Small intestine (tissue), 7 donors: ENCODE data around the gene DUSP9. TPM values are rescaled to one million over a fixed set of nuclear protein-coding genes. Genes with fewer than 3 reads are reported as not detected.
A peak's percentile ranks its signal among the peaks of the same experiment; 100 is the strongest.

Source experiments
- DNase-seq, 2 donors: peaks; one replicate each; pipeline versions ENCODE4 v3.0.0 to v3.0.0-alpha.2; 2013
- FAIRE-seq: peaks from 2 replicates; lab custom pipeline; 2012; peaks lifted over from hg19 to GRCh38; lab: Jason Lieb, UNC
- H3K27ac ChIP-seq, 3 donors: one replicate each; pipeline ENCODE4 v1.5.1; 2013; ENCODE audit warnings: low read length in 2 of 3, mild to moderate bottlenecking in 2 of 3, control low read depth in 1 of 3, inconsistent platforms in 1 of 3, low read depth in 1 of 3, moderate library complexity in 1 of 3
- H3K27me3 ChIP-seq, 3 donors: one replicate each; pipeline ENCODE4 v1.6.1; 2013; ENCODE audit warnings: low read length in 3 of 3, inconsistent platforms in 1 of 3; ENCODE audit not compliant: control insufficient read depth in 3 of 3, insufficient read depth in 3 of 3
- H3K36me3 ChIP-seq, 3 donors: one replicate each; pipeline ENCODE4 v1.6.1; 2013; ENCODE audit warnings: low read length in 3 of 3, inconsistent platforms in 1 of 3, low read depth in 1 of 3, mild to moderate bottlenecking in 1 of 3, moderate library complexity in 1 of 3; ENCODE audit not compliant: control insufficient read depth in 3 of 3, insufficient read depth in 2 of 3
- H3K4me1 ChIP-seq, 3 donors: one replicate each; pipeline ENCODE4 v1.6.1; 2013; ENCODE audit warnings: low read length in 2 of 3, inconsistent platforms in 1 of 3, low read depth in 1 of 3, mild to moderate bottlenecking in 1 of 3, moderate library complexity in 1 of 3; ENCODE audit not compliant: control insufficient read depth in 3 of 3, insufficient read depth in 2 of 3
- H3K4me3 ChIP-seq, 3 donors: one replicate each; pipeline ENCODE4 v1.5.1; 2013; ENCODE audit warnings: low read length in 3 of 3, control low read depth in 1 of 3, inconsistent platforms in 1 of 3, low read depth in 1 of 3, mild to moderate bottlenecking in 1 of 3, moderate library complexity in 1 of 3
- H3K9me3 ChIP-seq, 2 donors: one replicate each; pipeline ENCODE4 v1.6.1; 2013; ENCODE audit warnings: low read depth in 1 of 2, low read length in 1 of 2; ENCODE audit not compliant: control insufficient read depth in 2 of 2, insufficient read depth in 1 of 2
- WGBS, 3 donors: extraction: QIAGEN DNeasy Blood & Tissue Kit; methylation state at CpG; one replicate each; pipeline ENCODE4 v1.1.7; 2013; 5-methylcytosine and 5-hydroxymethylcytosine counted together
- polyA plus RNA-seq, 4 donors: library from polyadenylated mRNA; stranded (reverse) in 3 of 4; unstranded in 1 of 4; fragments of 200-250 nt in 3 of 4; fragments of 120-200 nt in 1 of 4; gene quantifications; one replicate each; pipeline versions ENCODE4 v1.2.1 to v1.2.3, GENCODE V29; 2013
- donor health status: healthy with polysubstance abuse.
- donor health status: control.
- donor health status: control.
- donor health status: Bipolar disorder and iron deficiency.
- donor health status: healthy.

DUSP9 gene
- polyA plus RNA-seq, 4 donors: 0.06 to 5.5 TPM; not detected in 2

DNA sequence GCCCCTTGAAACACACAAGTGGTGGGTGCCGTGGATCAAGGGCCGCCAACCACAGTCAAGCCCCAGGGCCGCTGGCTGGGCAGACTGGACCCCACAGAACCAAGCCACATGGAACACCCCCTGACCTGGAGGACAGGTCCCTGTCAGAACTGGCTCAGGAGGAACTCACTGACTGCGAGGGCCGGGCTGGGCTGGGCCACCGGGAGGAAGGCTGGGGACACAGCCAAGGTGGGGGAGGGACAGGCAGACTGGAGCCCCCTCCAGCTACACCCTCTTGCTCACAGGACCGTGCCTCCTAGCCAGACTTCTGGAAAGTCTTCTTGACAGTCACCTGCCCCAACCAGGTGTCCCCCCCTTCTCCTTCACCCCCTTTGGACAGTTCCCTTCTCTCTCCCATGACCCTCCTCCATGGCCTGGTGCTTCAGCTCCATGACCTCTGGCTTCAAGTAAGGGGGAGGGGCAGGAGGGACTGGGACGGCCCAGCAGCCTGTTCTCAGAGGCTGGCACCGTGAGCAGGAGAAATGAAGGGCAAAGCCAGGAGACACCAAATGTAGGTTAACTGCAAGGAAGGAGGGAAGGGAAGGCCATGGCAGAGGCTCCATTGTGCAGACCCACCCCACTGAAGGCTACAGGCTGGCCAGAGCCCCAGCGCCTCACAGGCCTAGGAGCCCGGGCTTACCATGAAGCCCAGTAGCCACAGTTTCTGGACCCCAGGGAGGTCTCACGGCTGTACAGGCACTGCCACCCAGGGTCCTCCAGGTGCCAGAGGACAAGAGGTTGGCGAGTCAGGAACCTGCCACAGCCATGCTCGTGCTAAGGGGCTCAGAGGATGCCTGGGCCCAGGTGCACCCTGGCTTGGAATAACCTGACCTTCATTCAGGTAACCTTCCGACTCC is 22.6 kb upstream of the DUSP9 start:
- DNase-seq: no peak

DNA sequence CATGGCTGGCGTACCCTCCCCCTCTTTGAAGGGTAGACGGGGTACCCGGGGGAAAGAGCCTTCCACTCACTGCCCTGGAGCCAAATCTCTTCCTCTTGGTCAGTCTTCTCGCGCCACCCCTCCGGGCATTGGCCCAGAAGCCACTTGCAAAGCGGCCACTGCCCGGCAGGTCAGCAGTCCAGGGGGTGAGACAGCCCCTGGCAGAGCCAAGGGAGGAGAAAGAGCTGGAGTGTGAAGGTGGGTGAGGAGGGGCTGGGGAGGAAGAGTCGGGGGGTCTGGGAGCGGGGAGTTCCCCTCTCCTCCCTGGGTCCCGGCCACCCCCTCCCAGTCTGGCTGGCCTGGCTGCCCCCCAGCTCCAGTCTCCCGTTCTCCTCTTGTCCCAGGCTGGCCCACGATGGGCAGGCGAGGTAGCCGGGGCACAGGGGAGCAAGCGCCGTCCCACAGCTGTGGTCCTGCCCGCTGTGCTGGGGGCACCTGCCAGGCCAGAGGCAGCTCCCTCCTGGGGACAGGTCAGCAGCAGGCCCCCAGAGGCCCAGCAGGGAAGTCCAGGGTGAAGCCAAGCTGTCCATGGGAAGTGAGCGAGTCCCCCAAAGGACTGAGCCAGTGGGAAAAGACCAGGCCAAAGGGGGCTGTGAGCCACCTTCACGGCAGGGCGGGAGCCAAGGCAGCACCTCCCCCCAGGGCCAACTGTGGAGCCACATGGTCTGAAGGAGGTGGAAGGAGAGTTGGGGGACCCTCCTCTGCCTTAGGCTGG is 21.6 kb upstream of the DUSP9 start:
- no peak overlapping the region for H3K4me3 ChIP-seq
- no peaks in the 10 kb centered on the region for H3K9me3 ChIP-seq
- WGBS, 3 donors: 87 to 95% (median 87%) methylated on average over 13 to 20 of the region's 21 CpGs
- no peaks in the 10 kb centered on the region for H3K36me3 ChIP-seq
- peak overlapping the region in 1 of 3 donors; percentile 60 for H3K27ac ChIP-seq
- DNase-seq (no peak), FAIRE-seq (no peak)
- H3K27me3 ChIP-seq: peaks cover 0 to 4% (median 0%) of the 10 kb centered on the region in 3 donors
- H3K4me1 ChIP-seq: peaks cover 0 to 43% (median 0%) of the 10 kb centered on the region in 3 donors

More for the DNA sequence above, 22.6 kb upstream of the DUSP9 start:
- no peaks in the 10 kb centered on the region for H3K36me3 ChIP-seq
- WGBS, 3 donors: 74 to 85% (median 79%) methylated on average over 9 to 15 of the region's 15 CpGs
- peaks cover 0 to 4% (median 0%) of the 10 kb centered on the region in 3 donors for H3K27me3 ChIP-seq
- no peaks in the 10 kb centered on the region for H3K9me3 ChIP-seq
- H3K4me3 ChIP-seq: no peak overlapping the region
- H3K27ac ChIP-seq: no peak overlapping the region
- peaks cover 0 to 43% (median 0%) of the 10 kb centered on the region in 3 donors for H3K4me1 ChIP-seq
- FAIRE-seq: no peak

DNA sequence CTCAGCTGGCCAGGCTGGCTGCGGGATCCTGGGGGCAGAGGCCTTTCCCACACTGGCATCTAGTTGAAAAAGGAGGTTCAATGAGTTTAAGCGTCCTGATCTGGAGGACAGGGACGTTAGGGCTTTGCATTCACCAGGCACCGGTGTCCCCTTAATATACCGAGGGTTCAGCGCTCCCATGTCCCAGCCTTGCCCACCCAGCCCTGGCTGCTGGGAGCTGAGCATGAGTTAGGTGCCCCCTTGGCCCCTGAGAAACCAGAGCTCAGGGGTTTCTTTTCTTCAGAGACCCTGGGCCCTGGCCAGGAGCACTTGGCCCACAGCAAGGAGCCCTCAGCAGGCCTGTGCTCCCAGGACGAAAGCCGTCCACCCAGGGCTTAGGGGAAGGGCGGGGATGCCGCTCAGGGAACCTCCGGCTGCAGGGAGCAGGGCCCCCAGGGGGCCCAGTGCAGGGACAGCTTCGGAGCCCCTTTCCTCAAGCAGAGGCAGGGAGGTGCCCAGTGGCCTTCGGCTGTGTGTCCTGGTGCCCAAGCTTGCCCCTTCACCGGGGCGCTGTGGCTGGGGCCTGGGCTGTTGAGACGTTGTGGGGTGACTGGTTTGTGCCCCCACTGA is 20.9 kb upstream of the DUSP9 start:
- Histone ChIP-seq H3K4me3 (no peak overlapping the region), H3K9me3 (no peaks in the 10 kb centered on the region), H3K27ac (peak overlapping the region in 1 of 3 donors; percentile 60), H3K27me3 (peaks cover 0 to 4% (median 0%) of the 10 kb centered on the region in 3 donors), H3K4me1 (peaks cover 0 to 43% (median 0%) of the 10 kb centered on the region in 3 donors), H3K36me3 (no peaks in the 10 kb centered on the region)
- DNase-seq: peak in 1 of 2 donors; percentile 64
- FAIRE-seq: no peak
- WGBS, 3 donors: 75 to 85% (median 79%) methylated on average over 11 to 16 of the region's 16 CpGs

DNA sequence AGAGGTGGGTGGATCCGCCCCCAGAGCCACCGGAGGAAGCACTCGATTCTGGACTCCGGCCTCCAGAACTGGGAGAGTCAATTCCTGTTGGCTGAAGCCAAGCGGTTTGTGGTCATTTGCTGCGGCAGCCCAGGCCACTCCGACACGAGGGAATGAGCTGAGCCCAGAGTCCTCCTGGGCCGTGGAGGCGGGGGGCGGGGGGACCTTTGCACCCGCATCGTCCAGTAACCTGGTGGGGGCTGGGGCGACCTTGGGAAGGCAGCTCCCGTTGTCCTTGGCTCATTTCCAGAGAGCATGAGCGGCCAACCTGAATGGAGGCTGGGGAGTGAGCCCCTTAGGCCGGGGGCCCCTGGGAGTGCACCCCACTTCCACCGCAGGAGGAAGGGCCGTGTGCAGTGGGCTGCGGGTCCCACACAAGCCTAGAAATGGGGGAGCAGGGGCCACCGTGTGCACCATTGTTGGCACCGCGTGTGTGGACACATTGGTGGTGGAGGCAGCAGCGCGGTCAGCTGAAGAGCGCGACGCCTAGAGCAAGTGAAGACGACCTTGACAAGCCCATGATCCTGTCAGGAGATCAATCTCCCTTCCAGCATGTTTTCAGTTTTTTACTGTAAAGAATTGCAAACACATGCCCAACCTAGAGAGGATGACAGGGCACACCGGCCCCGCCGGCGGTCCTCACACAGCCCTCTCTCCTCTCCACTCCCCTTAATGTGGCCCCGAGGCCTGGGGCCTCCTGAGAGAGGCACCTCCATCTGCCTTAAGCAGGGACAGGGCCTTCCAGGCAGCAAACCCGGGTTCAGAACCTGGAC is 19.9 kb upstream of the DUSP9 start:
- Histone ChIP-seq H3K27ac (peak overlapping the region in 1 of 3 donors; percentile 60), H3K9me3 (no peaks in the 10 kb centered on the region), H3K4me3 (no peak overlapping the region), H3K4me1 (peaks cover 0 to 41% (median 0%) of the 10 kb centered on the region in 3 donors), H3K27me3 (peaks cover 0 to 4% (median 0%) of the 10 kb centered on the region in 3 donors), H3K36me3 (no peaks in the 10 kb centered on the region)
- FAIRE-seq (no peak), DNase-seq (peak in 1 of 2 donors; percentile 68)
- WGBS, 3 donors: 55 to 76% (median 67%) methylated on average over 26 to 35 of the region's 35 CpGs

DNA sequence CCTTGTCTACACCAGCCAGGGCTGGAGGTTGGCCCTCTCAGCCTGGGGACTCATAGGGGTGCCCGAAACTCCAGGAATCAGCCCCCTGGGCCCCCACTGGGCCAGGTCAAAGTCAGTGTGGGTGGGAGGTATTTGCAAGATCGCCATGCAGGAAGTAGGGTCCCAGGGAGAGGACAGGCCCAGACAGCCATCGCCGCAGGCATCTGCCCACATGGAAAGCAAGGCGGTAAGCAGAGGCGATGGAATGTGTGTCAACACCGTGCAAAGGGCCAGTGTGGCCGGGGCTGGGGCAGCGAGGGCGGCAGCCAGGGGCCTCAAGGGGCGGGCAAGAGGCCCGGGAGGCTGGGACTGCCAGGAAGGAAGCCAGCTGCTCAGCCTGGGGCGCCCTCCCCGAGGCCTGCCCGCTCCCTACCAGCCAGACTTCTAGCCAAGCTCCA is 19.3 kb upstream of the DUSP9 start:
- H3K4me1 ChIP-seq: peaks cover 0 to 37% (median 0%) of the 10 kb centered on the region in 3 donors
- no peak overlapping the region for H3K4me3 ChIP-seq
- no peak for FAIRE-seq
- 65 to 76% (median 66%) methylated on average over 10 to 15 of the region's 15 CpGs for WGBS, 3 donors
- DNase-seq: no peak
- no peaks in the 10 kb centered on the region for H3K9me3 ChIP-seq
- H3K27me3 ChIP-seq: peaks cover 0 to 4% (median 0%) of the 10 kb centered on the region in 3 donors
- H3K36me3 ChIP-seq: no peaks in the 10 kb centered on the region
- H3K27ac ChIP-seq: peak overlapping the region in 1 of 3 donors; percentile 51

DNA sequence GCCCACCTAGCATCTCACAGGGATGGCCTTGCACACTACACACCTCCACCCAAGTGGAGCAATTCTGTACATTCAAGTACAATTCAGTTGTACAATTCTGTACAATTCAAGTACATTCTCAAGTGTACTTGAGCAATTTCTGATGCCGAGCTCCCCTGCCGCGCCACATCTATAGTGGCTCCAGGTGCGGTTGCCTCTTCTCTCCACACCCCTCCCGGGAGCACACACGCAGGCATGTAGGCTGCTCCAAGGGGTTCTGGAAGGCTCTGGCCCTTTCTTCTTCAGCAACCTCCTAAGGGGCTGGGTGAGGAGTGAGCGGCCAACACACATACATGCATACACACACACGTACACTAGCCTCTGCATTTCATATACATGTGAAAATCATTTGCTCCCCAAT is 18.9 kb upstream of the DUSP9 start:
- WGBS, 3 donors: 88 to 96% (median 88%) methylated on average over 7 to 8 of the region's 8 CpGs
- Histone ChIP-seq H3K27ac (no peak overlapping the region), H3K4me1 (peaks cover 0 to 32% (median 0%) of the 10 kb centered on the region in 3 donors), H3K4me3 (no peak overlapping the region), H3K9me3 (no peaks in the 10 kb centered on the region), H3K27me3 (peaks cover 0 to 4% (median 0%) of the 10 kb centered on the region in 3 donors), H3K36me3 (no peaks in the 10 kb centered on the region)
- DNase-seq (no peak), FAIRE-seq (no peak)

DNA sequence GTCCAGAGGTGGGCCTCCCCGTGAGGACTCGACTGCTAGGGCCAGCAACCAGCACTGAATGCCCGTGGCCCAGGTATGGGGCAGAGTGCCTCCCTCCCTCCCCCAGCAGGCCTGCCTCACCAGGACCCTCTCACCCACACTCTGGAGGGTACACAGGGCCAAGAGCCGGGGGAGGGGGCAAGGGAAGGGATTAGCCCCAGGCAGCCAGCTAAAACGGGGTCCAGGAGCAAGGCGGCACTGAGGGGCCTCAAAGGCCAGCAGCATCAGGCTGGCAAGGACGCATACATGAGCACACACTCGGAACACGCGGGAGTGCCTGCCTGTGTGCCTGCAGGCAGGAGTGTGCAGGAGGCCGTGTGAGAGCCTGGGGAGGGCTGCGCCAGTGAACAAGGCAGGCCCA is 18.3 kb upstream of the DUSP9 start:
- DNase-seq (no peak), FAIRE-seq (no peak)
- 83 to 92% (median 85%) methylated on average over 9 to 12 of the region's 12 CpGs for WGBS, 3 donors

More for the DNA sequence above, 18.3 kb upstream of the DUSP9 start:
- Histone ChIP-seq H3K9me3 (no peaks in the 10 kb centered on the region), H3K4me1 (peaks cover 0 to 27% (median 0%) of the 10 kb centered on the region in 3 donors), H3K4me3 (no peak overlapping the region), H3K27me3 (peaks cover 0 to 4% (median 0%) of the 10 kb centered on the region in 3 donors), H3K36me3 (no peaks in the 10 kb centered on the region), H3K27ac (no peak overlapping the region)
